GM12878 (cell line): ENCODE data around the gene C1QTNF12. TPM values are rescaled to one million over a fixed set of nuclear protein-coding genes. Genes with fewer than 3 reads are reported as not detected.
A peak's percentile ranks its signal among the peaks of the same experiment; 100 is the strongest.

ENCODE experiments used
- ATAC-seq: fragments of 200-7000 bp; cut with Tn5 transposase; 3 replicates; pipeline ENCODE4 v1.9.1; 2020; ENCODE audit warnings: mild to moderate bottlenecking, moderate library complexity
- BruUV-seq: library from RNA; stranded (reverse); fragments of 400-500 nt; replicated peaks from 2 replicates; lab custom pipeline; 2021; lab: Mats Ljungman, UMichigan
- CTCF ChIA-PET: fragments of 300-600 bp; sonication (Branson Sonifier 250); formaldehyde crosslinking; extraction: SDS; loops from one replicate; lab custom pipeline; 2021; ENCODE audit warnings: inconsistent platforms; lab: Yijun Ruan, JAX
- POLR2A ChIA-PET: fragments of 350-600 bp; formaldehyde crosslinking; extraction: SDS; loops from one replicate; lab custom pipeline; 2021; ENCODE audit warnings: inconsistent platforms; lab: Charles Lee
- RAD21 ChIA-PET: fragments of 300-600 bp; sonication (Branson Sonifier 250); formaldehyde crosslinking; loops from one replicate; lab custom pipeline; 2023; ENCODE audit warnings: antibody characterized with exemption; ENCODE audit not compliant: unreplicated experiment; lab: Charles Lee
- SMC1A ChIA-PET: fragments of 300-600 bp; sonication (Branson Sonifier 250); formaldehyde crosslinking; loops from one replicate; lab custom pipeline; 2023; ENCODE audit not compliant: unreplicated experiment, uncharacterized antibody; lab: Charles Lee
- DNase-seq: peaks from one replicate; pipeline ENCODE4 v3.0.0-alpha.2; 2011; ENCODE audit warnings: low read depth, low spot score
- FAIRE-seq: peaks from 3 replicates; lab custom pipeline; 2011; peaks lifted over from hg19 to GRCh38; lab: Jason Lieb, UNC
- H2AFZ ChIP-seq: 2 replicates; pipeline ENCODE4 v1.6.0; 2011; ENCODE audit warnings: low read depth, low read length, control low read depth; ENCODE audit not compliant: control insufficient read depth
- H3K27ac ChIP-seq: 2 replicates; pipeline ENCODE4 v1.5.1; 2011; ENCODE audit warnings: control low read depth; ENCODE audit not compliant: control insufficient read depth, insufficient read depth
- H3K27me3 ChIP-seq, 2 experiments: replicated peaks in 1 of 2; 2 replicates each; pipeline versions ENCODE4 v1.6.0 to v1.6.1; 2011; ENCODE audit warnings: low read length in 1 of 2; ENCODE audit not compliant: control insufficient read depth in 2 of 2, insufficient read depth in 2 of 2
- H3K36me3 ChIP-seq, 2 experiments: 2 replicates each; pipeline ENCODE4 v1.5.1; 2011; ENCODE audit warnings: low read length in 1 of 2; ENCODE audit not compliant: control insufficient read depth in 2 of 2, insufficient read depth in 2 of 2
- H3K4me1 ChIP-seq: 2 replicates; pipeline ENCODE4 v1.6.1; 2011; ENCODE audit warnings: mild to moderate bottlenecking, low read length, moderate library complexity, mixed read lengths; ENCODE audit not compliant: control insufficient read depth, insufficient read depth
- H3K4me2 ChIP-seq: 2 replicates; pipeline ENCODE4 v1.6.0; 2011; ENCODE audit warnings: control low read depth; ENCODE audit not compliant: control insufficient read depth, insufficient read depth
- H3K4me3 ChIP-seq: fragments of 200-600 bp; sonication (generic); 2 replicates; pipeline ENCODE4 v1.5.1; 2016
- H3K79me2 ChIP-seq: 2 replicates; pipeline ENCODE4 v1.6.0; 2011; ENCODE audit warnings: low read length; ENCODE audit not compliant: control insufficient read depth, insufficient read depth
- H3K9ac ChIP-seq: 2 replicates; pipeline ENCODE4 v1.8.0; 2011; ENCODE audit warnings: low read length, control low read depth, mixed read lengths; ENCODE audit not compliant: control insufficient read depth, insufficient read depth
- H3K9me3 ChIP-seq: replicated peaks from 3 replicates; pipeline ENCODE4 v1.5.1; 2011; ENCODE audit warnings: mild to moderate bottlenecking, low read length; ENCODE audit not compliant: control insufficient read depth, insufficient read depth
- H4K20me1 ChIP-seq: 2 replicates; pipeline ENCODE4 v1.6.0; 2011; ENCODE audit not compliant: control insufficient read depth, insufficient read depth
- BACH1 ChIP-seq: fragments of 450-650 bp; IDR thresholded peaks from 2 replicates; pipeline ENCODE4 v1.6.1; 2017; ENCODE audit warnings: mild to moderate bottlenecking, borderline replicate concordance
- EP300 ChIP-seq, 2 experiments: fragments of 150-350 bp in 1 of 2; IDR thresholded peaks; 2 replicates each; pipeline ENCODE4 v1.6.1; 2011 to 2012; ENCODE audit warnings: low read depth in 2 of 2, low read length in 2 of 2, borderline replicate concordance in 1 of 2, improper control_type of control experiment in 1 of 2, inconsistent platforms in 1 of 2; ENCODE audit not compliant: control insufficient read depth in 1 of 2
- KLF5 ChIP-seq: fragments of 450-650 bp; IDR thresholded peaks from 2 replicates; pipeline ENCODE4 v1.6.1; 2014; ENCODE audit warnings: mild to moderate bottlenecking; ENCODE audit not compliant: partially characterized antibody
- POLR2A ChIP-seq: IDR thresholded peaks from 2 replicates; pipeline ENCODE4 v1.6.1; 2011; ENCODE audit warnings: low read depth, mild to moderate bottlenecking, low read length
- POU2F2 ChIP-seq: IDR thresholded peaks from 3 replicates; pipeline ENCODE4 v1.6.1; 2011; ENCODE audit warnings: low read depth, mild to moderate bottlenecking, low read length, borderline replicate concordance
- TCF3 ChIP-seq: IDR thresholded peaks from 2 replicates; pipeline ENCODE4 v1.6.1; 2012; ENCODE audit warnings: low read depth, mild to moderate bottlenecking, low read length, borderline replicate concordance; ENCODE audit not compliant: insufficient read depth
- WGBS: methylation state at CpG from one replicate; pipeline ENCODE4 v1.1.6; 2016; ENCODE audit warnings: low lambda C conversion rate; ENCODE audit not compliant: insufficient replicate concordance, insufficient coverage; ENCODE audit errors: missing lambda C conversion rate; 5-methylcytosine and 5-hydroxymethylcytosine counted together
- in situ Hi-C: fragments of 300-500 bp; cut with MboI; formaldehyde crosslinking; loops from 9 replicates; pipeline ENCODE4 v1.14.3; 2018; ENCODE audit warnings: mixed read lengths
- intact Hi-C: fragments of 100-400 bp; cut with micrococcal nuclease; formaldehyde crosslinking; loops from one replicate; pipeline ENCODE4 v1.14.2; 2022; ENCODE audit not compliant: unreplicated experiment
- polyA plus RNA-seq, 11 experiments: library from polyadenylated mRNA; depleted of rRNA in 4 of 11; unstranded in 6 of 11; stranded (reverse) in 5 of 11; fragments of >200 nt; fragmentation: Nextera tagmentation in 4 of 11; fragmentation: Illumina TruSeq in 1 of 11; extraction: Ambion mirVana in 4 of 11; extraction: Trizol in 1 of 11; gene quantifications; 1 replicate in 1 of 11; 2 replicates in 10 of 11; pipeline versions ENCODE4 v1.2.1 to v1.2.3, GENCODE V29; 2011 to 2016; ENCODE audit warnings: inconsistent platforms in 2 of 11, missing spikeins in 2 of 11, low read depth in 1 of 11
- total RNA-seq, 4 experiments: library from RNA; depleted of rRNA in 3 of 4; stranded (reverse); fragments of >200 nt in 3 of 4; fragmentation: Illumina TruSeq in 1 of 4; extraction: Trizol in 1 of 4; gene quantifications; 2 replicates each; pipeline versions ENCODE4 v1.2.1 to v1.2.3, GENCODE V29; 2013 to 2021
- TF ChIP-seq, protein P1 (sequence below): IDR thresholded peaks from 2 replicates; pipeline ENCODE4 v1.6.1; 2012; ENCODE audit warnings: low read depth, low read length, improper control_type of control experiment
- TF ChIP-seq, protein P2 (sequence below): IDR thresholded peaks from 2 replicates; pipeline ENCODE4 v1.6.1; 2012; ENCODE audit warnings: low read depth, low read length, improper control_type of control experiment

C1QTNF12 gene
- total and polyA plus RNA-seq, 10 of the 15 experiments (the other 5 are each of a cell fraction or from before 2014, with no cell fraction given): 0.17 to 1.0 (median 0.31) TPM; not detected in 5

DNA sequence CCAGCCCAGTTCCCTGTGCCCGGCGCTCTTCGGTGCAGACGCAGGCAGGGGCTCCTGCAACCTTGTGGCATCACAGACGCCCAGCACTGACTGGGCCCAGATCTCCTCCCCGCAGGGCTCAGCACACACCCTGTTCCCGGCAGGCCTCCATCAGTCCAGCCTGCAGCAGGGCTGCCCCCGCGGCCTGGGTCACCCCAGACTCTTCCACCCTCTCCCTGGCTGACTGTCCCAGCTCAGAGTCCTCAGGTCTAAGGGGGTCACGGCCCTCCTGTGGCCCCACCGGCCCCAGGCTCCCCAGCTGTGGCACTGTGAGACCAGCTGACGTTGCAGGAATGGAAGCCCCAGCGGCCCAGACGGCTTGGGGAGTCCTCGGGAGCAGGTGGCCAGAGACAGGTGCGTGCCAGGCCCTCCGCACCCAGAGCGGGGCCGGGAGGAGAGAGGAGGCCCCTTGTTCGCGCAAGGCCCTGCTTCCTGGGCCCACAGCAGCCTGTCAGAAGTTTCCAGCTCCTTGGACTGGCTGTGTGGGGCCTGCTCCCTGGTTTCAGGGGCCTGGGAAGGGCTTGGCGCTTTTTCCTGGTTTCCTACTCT, 10.3 kb downstream of the C1QTNF12 start (continued):
- TF ChIP-seq EP300 (IDR thresholded peaks at IDR 0.05; ENCODE audit: borderline replicate concordance in 1 of 2, control insufficient read depth in 1 of 2, low read depth in 2 of 2, low read length in 2 of 2): no peak
- TF ChIP-seq, protein P1, sequence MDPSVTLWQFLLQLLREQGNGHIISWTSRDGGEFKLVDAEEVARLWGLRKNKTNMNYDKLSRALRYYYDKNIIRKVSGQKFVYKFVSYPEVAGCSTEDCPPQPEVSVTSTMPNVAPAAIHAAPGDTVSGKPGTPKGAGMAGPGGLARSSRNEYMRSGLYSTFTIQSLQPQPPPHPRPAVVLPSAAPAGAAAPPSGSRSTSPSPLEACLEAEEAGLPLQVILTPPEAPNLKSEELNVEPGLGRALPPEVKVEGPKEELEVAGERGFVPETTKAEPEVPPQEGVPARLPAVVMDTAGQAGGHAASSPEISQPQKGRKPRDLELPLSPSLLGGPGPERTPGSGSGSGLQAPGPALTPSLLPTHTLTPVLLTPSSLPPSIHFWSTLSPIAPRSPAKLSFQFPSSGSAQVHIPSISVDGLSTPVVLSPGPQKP: no peak
- TF ChIP-seq KLF5: no peak
- TF ChIP-seq BACH1: no peak
- TF ChIP-seq POU2F2: no peak
- TF ChIP-seq TCF3: no peak

DNA sequence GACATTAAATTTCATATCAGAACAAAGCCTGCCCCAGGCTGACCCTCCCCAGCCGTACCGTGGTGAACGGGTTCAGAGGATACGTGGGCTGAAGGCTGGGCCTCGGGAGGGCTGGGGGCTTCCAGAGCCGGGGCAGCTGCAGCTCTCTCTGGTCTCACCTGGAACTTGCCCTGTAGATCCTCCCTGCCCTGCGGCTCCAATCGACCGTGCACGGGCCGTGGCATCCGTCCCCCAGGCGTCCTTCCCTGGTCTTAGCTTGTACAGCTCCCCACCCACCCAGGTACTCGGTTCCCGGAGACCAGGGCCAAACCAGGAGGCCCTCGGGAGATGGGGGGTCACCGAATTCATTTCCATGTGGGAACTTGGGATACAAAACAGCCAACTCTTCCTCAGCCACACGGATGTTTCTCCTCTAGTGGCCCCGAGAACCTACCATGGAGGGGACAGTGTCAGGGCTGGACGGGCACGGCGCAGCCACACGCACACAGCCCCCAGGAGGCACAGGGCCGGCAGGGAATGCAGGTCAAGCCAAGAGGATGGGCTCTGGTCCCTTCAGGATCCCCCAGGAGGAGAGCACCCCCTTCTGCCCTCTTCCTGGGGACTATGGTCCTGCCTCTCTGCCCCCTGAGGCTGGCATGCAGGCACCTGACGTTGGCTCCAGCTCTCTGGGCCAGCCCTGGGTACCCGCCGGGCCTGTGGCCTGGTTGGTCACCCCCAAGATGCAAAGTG, 11.3 kb downstream of the C1QTNF12 start:
- Histone ChIP-seq H3K4me1 (peaks cover under 1% of the 10 kb centered on the region; the same call in 1 of the 2 replicates), H3K9ac (no peak overlapping the region), H3K9me3 (no peaks in the 10 kb centered on the region; the same call in 2 of the 3 replicates), H3K27me3 (no peaks in the 10 kb centered on the region), H3K36me3 (no peaks in the 10 kb centered on the region), H4K20me1 (no peaks in the 10 kb centered on the region), H3K4me2 (no peak overlapping the region), H2AFZ (no peak overlapping the region), H3K27ac (no peak overlapping the region), H3K4me3 (no peak overlapping the region), H3K79me2 (peaks cover 24% of the 10 kb centered on the region)
- in situ Hi-C loops (no loop called here), intact Hi-C loops (no loop called here)
- ChIA-PET POLR2A (no interaction called here), SMC1A (no interaction called here), RAD21 (no interaction called here), CTCF (no interaction called here)
- 69% methylated on average over 27 of the region's 27 CpGs for WGBS
- DNase-seq (no peak), FAIRE-seq (no peak), ATAC-seq (no peak)
- no TSS peak for BruUV-seq
- TF ChIP-seq POLR2A: peak; percentile 18; the same call in 1 of the 2 replicates
- TF ChIP-seq, protein P2, sequence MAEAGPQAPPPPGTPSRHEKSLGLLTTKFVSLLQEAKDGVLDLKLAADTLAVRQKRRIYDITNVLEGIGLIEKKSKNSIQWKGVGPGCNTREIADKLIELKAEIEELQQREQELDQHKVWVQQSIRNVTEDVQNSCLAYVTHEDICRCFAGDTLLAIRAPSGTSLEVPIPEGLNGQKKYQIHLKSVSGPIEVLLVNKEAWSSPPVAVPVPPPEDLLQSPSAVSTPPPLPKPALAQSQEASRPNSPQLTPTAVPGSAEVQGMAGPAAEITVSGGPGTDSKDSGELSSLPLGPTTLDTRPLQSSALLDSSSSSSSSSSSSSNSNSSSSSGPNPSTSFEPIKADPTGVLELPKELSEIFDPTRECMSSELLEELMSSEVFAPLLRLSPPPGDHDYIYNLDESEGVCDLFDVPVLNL: no peak
